Skin epidermis (tissue), 12 donors: ENCODE measurements around the gene TOX2.
"Not testable (repeated sequence)": the region's sequence is repeated elsewhere in the genome, so short reads cannot be mapped to it uniquely, and the experiment has no call there.

Experiments used
- H3K27ac ChIP-seq, 21 experiments: fragments of 200-600 bp; sonication (generic) in 11 of 21; one replicate each; pipeline ENCODE4 v1.5.0; 2020; ENCODE audit warnings: mild to moderate bottlenecking in 3 of 21, inconsistent platforms in 2 of 21, moderate library complexity in 2 of 21
- H3K4me3 ChIP-seq, 7 experiments: fragments of 200-600 bp; sonication (generic) in 2 of 7; one replicate each; pipeline ENCODE4 v1.5.0; 2020; ENCODE audit warnings: inconsistent platforms in 2 of 7, mild to moderate bottlenecking in 2 of 7, moderate library complexity in 1 of 7

The TOX2 gene

GRCh38 chr20:44038681-44039123 is 124.0 kb downstream of the TOX2 start:
- no peak overlapping the region for H3K4me3 ChIP-seq
- H3K27ac ChIP-seq, result no peak overlapping the region

DNA sequence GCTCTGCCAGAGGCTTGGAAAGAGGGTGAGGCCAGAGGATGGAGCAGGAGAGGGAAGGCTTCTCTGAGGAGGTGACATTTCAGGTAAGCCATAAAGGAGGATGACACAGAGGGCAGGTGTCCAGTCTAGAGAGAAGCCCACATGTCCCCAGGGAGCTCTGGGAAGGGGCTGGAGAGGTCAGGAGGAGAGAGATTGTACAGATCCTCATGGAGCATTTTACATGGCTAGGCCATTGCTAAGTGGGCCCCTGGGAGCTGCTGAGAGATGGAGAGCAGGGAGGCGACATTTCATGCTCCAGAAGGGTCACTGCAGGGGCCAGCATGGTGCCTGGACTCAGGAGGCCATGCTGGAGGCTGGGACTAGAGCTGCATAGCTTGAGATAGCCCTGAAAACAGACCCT is 124.5 kb downstream of the TOX2 start:
- no peak overlapping the region for H3K4me3 ChIP-seq
- no peak overlapping the region for H3K27ac ChIP-seq

GRCh38 chr20:44039741-44040140 is 125.1 kb downstream of the TOX2 start:
- no peak overlapping the region for H3K27ac ChIP-seq
- no peak overlapping the region for H3K4me3 ChIP-seq

DNA sequence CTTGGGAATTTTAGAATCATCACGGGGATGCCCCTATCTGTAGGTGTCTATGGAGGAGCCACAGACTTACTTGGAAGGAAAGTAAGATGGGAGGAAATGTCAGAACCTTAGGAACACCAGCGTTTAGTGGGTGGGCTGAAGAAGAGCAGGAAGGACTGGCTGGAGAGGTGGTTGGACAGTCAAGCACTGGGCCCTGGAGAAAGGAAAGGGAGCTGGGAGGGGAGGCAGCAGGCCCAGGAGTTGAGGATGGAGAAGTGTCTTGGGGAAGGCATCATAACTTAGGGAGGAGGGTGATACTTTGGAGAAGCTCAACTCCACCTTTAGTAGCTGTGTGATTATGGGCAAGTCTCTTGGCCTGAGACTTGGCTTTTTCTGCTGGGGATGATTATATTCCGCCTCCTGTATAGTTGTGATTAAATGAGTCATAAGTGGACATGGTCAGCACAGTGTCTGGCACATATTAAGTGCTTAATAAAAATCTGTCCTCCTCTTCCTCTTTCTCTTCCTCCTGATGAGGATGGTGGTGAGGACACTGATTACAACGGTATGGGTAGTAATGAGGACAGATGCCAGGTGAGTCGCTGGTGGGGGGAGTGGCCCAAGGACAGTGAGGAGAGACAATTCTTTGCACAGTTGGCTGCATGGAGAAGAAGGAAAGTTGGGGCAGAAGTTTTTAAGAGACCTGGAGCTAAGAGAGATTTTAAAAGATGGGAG is 125.7 kb downstream of the TOX2 start:
- no peak overlapping the region for H3K27ac ChIP-seq
- H3K4me3 ChIP-seq, result no peak overlapping the region

DNA sequence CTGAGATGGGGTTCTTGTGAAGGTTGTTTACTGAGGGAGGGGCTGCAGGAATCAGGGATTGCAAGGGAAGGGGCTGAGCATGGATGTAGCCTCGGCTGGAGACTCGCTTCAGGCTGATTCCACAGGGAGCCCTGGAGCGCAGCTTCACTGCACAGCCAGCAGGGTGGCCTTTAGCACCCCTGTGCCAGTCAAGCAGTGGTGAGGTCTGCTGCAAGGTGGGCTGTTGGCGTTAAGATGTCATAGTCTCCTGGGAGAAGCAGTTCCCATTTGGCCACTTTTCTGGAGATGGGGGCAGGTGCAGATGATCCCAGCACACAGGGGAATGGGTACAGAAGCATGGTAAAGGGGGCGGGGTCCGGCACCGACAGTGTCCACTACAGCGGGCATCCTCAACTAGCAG is 126.3 kb downstream of the TOX2 start:
- Histone ChIP-seq H3K27ac (no peak overlapping the region), H3K4me3 (no peak overlapping the region)

DNA sequence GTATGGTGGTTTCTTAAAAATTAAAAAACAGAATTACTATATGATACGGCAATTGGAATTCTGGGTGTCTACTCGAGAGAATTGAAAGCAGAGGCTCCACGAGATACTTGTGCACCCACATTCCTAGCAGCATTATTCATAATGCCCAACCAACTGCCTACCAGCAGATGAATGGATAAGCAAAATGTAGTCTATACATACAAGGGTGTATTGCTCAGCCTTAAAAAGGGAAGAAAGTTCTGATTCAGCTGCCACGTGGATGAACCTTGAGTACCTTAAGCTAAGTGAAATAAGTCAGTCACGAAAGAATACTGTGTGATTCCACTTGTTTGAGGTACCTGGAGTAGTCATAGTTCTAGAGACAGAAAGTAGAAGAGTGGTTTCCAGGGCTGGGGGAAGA is 130.1 kb downstream of the TOX2 start:
- not testable (repeated sequence) for H3K4me3 ChIP-seq, H3K27ac ChIP-seq

- H3K27ac ChIP-seq, result no peak overlapping the region
- no peak overlapping the region for H3K4me3 ChIP-seq
Observed at GRCh38 chr20:44050327-44050726, 135.7 kb downstream of the TOX2 start.

DNA sequence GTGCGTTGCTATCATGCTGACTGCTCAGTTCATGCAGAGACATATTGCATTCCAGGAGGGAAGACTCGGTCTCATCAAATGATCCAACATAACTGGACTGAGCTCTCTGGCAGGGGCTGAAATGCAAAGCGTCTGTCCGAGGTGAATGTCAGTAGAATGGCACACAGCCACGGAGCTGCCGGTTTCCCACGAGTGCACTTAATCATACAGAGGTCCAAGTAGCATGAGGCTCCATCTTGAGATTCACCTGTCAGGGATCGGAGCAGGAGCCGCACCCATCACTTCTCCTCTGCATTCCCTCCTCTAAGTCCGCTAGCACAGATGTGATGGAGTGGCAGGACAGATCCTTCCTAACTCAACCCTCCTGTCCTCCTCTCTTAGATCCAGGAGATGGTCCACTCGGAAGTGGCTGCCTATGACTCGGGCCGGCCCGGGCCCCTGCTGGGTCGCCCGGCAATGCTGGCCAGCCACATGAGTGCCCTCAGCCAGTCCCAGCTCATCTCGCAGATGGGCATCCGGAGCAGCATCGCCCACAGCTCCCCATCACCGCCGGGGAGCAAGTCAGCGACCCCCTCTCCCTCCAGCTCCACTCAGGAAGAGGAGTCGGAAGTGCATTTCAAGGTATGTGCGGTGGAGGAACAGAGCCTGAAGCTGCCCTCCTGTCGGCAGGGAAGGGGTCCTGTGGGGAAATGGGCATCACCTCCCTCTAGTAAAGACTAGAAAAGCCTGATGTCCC is 136.4 kb downstream of the TOX2 start:
- Histone ChIP-seq H3K4me3 (no peak overlapping the region), H3K27ac (no peak overlapping the region)

DNA sequence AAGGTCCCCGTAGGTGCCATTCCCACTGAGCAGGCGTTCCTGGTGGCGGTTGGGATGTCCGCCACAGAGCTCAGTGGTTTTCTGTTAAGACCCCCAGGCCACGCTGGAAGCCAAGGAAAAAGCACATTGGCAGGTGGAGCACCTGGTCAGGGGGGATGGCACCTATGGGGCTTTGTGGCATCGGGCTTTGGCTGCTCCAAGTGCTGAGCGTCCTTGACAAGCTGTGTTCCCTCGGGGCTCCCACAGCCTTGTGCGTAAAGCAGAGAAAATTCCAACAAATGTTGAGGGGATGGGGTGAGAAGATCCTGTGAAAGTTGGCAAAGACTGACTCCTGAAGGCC is 137.0 kb downstream of the TOX2 start:
- Histone ChIP-seq H3K4me3 (no peak overlapping the region), H3K27ac (no peak overlapping the region)

- Histone ChIP-seq H3K4me3 (no peak overlapping the region), H3K27ac (no peak overlapping the region)
Observed at GRCh38 chr20:44052166-44052565, 137.5 kb downstream of the TOX2 start.

DNA sequence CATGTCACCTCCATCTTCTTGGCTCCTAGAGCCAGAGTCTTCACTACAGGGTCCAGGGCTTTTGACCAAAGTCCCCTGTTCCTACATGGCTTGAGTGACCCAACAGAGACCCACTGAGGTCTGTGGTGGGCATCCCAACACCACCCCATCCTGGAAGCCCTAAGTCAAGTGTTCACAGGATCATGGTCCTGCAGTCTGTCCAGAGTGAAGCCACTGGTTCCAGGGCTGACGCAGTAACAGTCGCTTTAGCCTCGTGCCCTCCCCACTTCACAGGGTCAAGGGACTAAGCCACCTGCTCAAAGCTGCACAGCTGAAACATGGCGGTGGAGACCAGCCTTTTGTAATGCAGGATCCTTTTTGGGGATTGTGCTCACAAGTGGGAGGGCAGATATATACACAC is 138.4 kb downstream of the TOX2 start:
- H3K27ac ChIP-seq, result no peak overlapping the region
- H3K4me3 ChIP-seq, result no peak overlapping the region

- no peak overlapping the region for H3K27ac ChIP-seq
- no peak overlapping the region for H3K4me3 ChIP-seq
Observed at GRCh38 chr20:44054118-44054517, 139.5 kb downstream of the TOX2 start.

GRCh38 chr20:44054849-44055248 is 140.2 kb downstream of the TOX2 start:
- H3K27ac ChIP-seq, result no peak overlapping the region
- no peak overlapping the region for H3K4me3 ChIP-seq

DNA sequence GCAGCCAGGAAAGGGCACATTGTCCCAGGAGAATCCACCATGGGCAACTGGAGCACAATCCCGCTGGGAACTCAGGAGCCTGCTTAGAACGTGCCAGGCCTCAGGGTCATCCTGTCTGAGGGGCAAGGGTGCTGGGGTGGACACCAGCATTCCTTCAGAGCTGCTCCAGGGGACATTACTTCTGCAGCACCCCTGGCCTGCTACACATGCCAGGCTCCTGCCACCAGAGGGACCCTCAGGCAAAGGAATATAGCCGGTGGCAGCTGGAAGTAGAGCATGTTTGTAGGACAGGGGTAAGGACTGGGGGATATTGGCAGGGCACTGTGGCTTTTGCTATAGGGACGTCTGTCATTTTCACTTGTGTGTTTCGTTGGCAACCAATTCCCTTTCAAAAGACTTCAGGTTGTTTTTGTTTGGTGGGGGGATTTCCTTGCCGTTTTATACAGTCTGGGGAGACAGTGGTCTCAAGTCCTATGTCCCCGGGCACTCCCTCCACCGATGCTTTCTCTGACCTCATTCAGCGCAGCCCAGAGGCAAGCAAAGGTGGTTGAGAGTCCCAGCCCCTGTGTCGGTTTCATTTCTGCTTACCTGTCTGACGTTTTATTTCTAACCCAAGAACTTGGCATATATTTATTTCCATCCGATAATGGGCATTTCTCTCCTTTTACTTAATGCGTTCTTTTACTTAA is 141.5 kb downstream of the TOX2 start:
- Histone ChIP-seq H3K27ac (no peak overlapping the region), H3K4me3 (no peak overlapping the region)

DNA sequence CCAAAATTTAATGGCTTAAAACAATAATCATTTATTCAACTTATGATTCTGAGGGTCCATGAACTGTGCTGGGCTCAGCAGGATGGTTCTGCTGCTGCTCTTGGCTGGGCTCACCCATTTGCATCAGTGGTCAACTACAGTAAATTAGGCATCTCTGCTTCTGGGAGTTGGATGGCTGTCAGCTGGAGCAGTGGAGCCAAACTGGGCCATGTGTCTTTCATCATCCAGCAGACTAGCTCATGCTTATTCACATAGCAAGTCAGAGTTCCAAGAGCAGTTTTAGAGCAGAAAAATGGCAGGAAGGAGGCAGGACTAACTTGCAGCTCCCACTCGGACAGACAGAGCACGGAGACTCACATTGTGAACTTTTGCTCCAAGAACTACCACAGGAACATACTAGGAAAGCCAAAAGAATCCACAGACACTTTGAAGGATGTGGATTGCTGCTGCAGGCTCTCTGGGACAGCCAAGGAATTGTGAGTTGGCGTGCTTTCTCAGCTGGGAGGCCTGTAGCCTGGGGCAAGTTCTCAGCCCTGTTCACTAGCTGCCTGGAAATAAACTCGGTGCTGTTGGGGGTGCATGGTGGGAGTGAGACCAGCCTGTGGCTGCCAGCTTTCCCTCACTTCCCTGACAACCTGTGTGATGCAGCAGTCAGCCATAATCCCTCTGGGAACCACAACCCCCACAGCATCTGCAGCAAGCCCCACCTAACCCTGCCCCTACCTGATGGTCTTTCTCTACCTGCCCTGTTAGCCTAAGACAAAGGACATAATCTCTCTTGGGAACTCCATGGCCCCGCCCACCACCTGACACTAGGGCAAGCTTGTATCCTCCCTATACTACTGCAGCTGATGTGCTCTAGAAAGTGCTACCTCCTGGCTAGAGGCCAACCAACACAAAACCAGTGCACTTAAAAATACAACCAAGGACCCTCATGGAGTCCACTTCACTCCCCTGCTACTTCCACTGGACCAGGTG is 143.3 kb downstream of the TOX2 start:
- no peak overlapping the region for H3K4me3 ChIP-seq
- H3K27ac ChIP-seq, result no peak overlapping the region

GRCh38 chr20:44064501-44065400 is 150.1 kb downstream of the TOX2 start:
- no peak overlapping the region for H3K4me3 ChIP-seq
- no peak overlapping the region for H3K27ac ChIP-seq

GRCh38 chr20:44065401-44066340 is 151.0 kb downstream of the TOX2 start:
- H3K4me3 ChIP-seq, result no peak overlapping the region
- H3K27ac ChIP-seq, result no peak overlapping the region
